NCI-H524 (cell line): ENCODE measurements around the gene PROM1.

ENCODE experiments used
- DNase-seq, 2 experiments: peaks; one replicate each; lab custom pipeline; 2025; lab: John Stamatoyannopoulos, UW

Gene PROM1, protein sequence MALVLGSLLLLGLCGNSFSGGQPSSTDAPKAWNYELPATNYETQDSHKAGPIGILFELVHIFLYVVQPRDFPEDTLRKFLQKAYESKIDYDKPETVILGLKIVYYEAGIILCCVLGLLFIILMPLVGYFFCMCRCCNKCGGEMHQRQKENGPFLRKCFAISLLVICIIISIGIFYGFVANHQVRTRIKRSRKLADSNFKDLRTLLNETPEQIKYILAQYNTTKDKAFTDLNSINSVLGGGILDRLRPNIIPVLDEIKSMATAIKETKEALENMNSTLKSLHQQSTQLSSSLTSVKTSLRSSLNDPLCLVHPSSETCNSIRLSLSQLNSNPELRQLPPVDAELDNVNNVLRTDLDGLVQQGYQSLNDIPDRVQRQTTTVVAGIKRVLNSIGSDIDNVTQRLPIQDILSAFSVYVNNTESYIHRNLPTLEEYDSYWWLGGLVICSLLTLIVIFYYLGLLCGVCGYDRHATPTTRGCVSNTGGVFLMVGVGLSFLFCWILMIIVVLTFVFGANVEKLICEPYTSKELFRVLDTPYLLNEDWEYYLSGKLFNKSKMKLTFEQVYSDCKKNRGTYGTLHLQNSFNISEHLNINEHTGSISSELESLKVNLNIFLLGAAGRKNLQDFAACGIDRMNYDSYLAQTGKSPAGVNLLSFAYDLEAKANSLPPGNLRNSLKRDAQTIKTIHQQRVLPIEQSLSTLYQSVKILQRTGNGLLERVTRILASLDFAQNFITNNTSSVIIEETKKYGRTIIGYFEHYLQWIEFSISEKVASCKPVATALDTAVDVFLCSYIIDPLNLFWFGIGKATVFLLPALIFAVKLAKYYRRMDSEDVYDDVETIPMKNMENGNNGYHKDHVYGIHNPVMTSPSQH

DNA sequence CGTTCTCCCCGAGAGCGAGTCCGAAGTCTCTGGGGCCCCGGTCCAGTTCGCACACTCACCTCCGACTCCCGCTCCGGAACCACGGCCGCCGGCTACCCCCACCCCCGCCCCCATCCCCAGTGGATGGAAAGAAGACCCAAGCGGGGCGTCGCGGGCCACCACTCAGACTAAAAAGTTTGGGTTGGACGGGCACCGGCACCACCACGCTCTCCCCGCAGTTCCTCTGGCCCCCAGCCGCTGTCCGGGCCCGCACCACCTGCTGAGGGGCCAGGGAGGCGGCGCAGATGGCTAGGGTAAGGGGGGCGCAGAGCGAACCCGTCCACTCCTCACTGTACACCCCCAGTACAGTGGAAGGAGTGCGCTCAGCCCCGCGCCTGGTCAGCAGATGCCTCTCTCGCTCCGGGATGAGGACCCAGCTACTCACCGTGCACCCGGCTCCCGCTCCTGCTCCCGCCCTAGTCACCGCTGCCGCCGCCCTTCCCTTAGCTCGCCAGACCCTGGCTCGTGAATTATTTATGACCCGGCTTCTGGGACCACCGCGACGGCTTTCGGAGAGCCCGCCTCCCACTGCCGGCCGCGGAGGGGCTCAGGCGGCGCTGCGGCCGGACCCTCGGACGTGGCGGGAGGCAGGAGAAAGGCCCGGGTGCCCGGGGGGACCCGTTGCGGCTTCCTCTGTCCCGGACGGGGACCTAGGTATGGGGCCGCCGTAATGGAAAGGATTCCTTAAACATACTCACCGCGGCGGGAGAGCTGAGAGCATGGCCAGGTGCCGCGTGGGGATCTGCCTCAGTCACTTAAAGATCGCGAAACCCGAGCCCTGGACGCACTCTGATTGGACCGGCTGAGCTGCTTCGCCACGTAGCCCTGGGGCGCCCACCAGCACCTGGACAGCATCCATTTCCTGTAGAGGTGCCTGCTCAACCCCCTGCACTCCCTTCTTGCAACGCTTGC, at the start of gene PROM1:
Gene PROM1 (minus strand): TSS at position 783 of the 951 bp plus-strand sequence. CDS start 8,117 bp downstream, outside the sequence.
- peak in 1 of 2 experiments; percentile 35 for DNase-seq

DNA sequence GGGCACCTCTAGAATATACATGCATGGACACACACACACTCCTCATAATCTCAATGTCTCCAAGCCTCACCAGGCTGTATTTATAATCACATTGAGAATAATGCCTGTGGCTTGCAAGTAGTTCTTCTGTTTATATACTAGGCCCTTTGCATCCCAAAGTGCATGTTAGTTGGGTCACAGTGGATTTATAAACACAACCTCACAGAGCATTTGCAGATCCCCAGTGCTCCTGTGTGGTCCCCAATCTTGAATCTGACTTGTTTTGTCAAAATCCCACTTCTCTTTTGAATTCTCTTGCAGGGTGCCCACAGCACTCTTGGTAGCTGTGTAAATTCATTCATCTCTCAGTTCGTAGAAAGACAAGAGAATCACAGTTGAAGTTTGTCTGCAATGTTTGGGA, 49.6 kb upstream of the PROM1 start:
- no peak for DNase-seq

DNA sequence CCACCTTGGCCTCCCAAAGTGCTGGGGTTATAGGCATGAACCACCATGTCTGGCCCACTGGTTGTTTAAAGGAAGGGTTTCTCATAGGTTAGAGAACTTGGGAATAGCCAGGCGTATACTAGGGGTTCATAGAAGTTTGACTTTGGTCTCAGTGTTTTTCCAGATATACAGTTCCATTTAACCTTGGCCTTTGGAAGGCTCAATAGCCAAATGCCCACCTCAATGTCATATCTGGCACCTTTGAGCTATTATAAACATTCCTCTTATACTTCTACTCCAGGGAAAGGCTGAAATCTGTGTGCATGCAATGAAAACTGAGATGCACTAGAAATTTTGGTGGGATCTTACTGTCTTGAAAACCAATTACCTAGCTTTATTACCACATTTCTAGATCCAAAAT, 47.5 kb upstream of the PROM1 start:
- no peak for DNase-seq

DNA sequence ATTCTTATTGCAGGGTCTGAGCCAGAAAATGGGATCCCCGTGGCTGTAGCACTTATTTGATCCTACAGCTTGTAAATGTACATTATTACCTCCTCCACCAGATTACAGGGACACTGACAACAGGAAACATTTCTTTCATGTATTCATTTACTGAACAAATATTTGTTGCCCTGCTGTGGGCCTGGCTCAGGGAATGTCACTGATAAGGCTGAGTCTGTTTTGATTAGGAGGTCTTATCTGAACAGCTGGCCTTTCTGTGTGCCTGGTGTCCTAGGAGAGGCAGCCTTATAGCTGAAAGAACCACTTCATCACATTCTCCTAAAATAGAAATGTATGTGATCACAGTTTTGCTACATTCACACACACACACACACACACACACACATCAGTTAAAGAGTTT, 45.5 kb upstream of the PROM1 start:
- DNase-seq, result no peak

DNA sequence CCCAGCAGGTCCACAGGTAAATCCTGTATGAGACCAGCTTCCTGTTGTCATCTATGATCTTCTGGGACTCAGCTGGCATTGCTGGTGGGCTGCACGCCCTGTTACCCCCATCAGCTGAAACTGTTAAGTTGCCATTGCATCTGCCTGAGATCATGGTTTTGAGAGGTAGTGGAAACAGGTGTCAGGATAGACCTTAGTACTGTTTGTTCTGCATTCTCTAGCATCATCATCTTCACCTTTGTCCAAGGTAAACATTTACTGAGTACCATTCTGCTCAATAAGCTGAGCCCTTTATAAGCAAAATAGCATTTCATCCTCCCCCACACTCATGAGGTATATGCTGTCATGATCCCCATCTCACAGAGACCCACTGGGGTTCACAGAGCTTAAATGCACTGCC, 42.9 kb upstream of the PROM1 start:
- no peak for DNase-seq

DNA sequence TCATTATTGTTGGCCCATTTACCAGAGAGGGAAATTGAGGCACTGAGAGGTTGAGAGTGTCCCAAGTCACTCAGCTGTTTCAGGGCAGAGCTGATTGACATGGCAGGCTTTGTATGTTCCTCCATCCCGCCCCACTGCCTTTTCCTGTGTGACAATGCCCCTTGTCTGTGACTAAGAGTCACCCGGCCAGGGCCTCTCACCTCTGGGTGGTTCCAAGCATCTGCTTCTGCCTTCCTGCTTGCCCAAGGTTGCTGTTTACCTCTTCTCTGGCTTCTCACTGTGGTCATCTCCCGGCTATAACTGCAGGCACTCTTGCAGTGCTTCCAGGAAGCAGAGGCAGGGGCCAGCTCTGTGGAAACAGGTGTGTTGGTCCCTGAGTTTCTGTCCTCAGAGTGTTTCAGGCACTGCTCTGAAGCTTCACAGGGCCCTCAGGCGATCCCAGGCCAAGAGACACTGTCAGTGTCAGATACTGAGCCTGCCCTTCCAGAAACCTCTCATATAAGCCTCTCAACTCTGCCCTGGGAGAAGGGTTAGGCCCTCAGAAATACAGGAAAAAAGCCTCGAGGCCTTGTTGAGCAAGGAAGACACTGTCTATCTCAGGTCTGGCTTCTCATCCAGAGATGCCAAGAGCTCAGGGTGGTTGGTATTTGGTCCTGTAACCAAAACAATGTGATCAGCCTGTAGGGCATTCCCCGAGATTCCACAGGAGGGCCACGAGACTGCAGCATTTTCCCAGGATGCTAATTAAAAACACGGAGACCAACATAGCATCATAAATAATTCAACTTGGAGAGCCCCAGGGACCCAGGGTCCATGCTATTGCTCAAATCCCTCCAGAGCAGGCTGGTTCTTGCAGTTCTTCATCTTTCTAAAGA, 42.0 kb upstream of the PROM1 start:
- no peak for DNase-seq

DNA sequence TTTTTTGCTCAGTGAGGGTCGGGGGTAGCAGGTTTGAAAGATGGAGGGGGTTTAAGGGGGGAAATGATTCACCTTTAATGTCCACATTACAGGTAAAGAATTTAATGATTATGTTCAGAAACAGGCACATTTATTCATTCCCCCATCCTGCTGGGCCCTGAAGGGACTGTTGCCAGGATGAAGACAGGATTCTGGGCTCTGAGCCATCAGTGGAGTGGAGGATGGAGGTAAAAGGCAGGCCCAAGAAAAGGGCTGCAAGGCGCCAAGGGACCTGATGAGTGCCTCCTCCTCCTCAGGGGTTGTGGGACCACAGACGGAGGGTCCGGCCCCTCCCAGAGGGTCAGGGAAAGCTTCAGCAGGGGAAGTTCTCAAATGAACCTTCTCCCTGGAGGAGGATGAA, 40.4 kb upstream of the PROM1 start:
- no peak for DNase-seq

DNA sequence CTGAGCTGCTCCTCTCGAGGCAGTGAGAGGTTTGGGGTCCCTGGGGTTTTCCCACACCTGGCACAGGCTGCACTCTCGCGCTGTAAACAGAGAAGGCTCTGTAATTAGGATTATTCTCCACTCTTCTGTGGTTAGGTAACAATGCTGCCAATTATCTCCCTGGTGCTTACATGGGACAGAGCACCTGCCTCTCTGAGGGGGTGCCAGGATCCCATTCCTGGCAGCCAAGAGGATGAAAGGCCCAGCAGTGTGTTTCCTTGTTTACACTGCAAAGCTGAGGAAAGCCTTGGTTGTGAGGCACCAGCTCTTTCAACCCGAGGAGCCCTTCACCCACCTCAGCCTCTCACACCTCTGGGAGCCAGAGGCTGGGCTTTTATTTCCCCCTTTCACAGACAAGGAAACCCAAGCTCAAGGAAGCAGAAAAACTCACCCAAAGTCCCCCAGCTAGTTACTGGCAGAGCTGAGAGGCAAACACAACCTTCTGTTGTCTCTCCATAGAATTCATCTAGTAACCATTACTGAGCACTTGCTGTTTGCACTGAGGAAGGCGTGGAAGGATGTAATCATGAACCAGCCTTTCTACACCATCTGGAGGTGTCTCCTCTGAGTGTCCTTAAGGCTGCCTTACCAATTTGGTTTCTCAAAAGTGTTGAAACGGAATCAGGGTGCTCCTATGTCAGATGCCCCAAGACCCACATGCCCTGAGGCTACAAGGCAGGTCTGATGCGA, 39.7 kb upstream of the PROM1 start:
- DNase-seq, result peak; percentile 60 to 75

DNA sequence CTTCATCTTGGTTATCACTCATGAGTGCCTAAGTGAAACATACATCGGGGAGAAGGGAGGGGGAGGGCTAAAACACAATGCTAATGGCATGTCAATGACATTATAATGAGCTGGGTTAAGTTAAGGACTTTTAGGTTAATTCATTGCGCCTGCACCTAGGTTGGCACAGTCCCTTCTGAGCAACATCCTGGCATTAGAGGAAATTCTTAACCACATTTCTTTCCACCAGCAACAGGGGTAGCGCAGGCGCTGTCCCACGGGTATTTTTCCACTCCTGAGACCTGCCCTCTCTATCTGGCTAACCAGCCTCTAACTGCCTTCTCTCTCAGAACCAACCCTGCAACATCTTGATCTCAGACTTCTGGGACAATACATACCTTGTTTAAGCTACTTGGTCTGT, 39.0 kb upstream of the PROM1 start:
- no peak for DNase-seq

DNA sequence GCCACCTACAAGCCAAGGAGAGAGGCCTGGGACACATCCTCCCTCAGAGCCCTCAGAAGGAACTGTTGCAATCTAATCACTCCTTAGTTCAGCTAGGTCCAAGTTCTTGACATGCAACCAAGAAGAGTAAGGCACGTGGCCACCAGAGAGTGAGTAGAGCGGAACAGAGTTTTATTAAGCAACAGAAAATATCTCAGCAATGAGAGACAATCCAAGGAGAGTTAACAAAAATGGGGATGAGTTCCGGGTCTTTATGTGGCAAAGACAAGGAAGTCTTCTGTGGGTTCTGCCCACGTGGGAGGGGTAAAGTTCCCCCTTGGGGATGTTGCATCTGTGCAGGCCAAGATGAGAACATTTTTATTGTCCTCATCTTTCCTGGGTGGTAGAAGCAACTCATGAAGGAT, 38.5 kb upstream of the PROM1 start:
- DNase-seq, result no peak

DNA sequence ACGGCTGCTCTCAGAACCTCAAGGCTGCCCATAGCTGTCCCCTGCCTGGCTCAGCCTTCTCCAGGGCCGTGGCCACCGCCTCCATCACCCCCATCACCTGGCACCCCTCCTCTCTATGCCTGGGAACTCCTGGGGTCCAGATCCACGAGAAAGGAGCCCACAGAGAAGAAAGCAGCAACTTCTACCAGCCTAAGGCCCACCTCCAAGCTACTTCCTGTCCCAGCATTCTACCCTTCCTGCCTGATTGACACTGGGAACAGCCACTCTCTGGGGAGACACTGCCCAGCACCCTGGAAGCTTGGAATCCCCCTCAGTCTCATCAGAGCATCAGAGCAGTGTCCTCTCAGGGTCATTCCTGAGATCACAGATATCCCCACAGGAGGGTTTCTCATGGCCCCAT, 36.9 kb upstream of the PROM1 start:
- no peak for DNase-seq

DNA sequence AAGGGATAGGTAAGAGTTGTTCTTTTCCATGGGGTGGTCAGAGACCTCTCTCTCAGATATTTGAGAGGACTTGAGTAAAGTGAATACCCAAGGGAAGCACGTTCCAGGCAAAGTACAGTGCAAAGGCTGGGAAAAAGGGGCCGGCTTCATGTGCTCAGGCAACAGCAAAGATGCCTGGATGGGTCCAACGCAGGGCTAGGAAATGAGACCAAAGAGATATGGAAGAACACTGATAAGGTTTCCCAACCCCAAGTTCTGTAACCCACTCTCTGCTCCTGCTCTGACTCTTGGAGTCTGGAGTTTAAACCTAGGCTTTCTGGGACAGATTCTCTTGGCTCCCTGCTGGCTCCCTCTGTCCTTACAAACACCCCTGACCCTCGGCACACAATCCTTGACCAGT, 36.2 kb upstream of the PROM1 start:
- no peak for DNase-seq

DNA sequence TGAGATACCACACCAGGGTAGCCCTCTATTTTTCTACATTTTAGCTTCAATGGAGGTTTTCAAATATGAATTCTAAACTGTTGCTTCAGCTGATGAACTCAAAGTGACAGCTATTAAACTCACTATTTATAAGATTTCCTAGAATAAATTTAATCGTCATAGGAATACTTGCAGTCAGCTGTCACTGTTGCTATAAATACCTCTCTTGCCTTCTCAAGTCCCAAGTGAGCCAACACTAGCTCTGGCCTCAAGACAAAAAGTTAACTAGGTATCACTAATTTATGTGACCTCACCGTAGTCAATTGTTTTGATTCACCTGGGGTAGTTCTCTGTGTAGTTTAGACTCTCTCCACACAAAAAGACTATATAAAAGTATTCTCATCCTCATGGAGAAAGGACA, 34.3 kb upstream of the PROM1 start:
- no peak for DNase-seq

DNA sequence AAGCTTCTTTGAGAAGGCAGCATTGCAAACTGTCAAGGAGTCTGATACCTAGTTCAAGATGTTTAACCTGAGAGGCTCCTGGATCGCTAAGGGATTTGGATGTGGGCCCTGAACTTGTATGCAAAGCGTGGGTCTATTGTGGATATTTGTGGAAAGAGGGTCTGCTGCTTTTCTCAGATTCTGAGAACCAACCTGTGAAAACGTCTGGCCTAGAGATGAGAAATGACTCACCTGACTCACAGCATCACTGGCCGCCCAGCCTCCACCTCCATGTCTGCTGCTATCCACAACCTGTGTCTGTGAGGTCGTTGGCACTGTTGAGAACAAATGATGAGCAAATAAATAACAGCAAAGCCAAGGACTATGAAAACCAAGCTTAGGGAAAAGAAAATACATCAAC, 33.3 kb upstream of the PROM1 start:
- no peak for DNase-seq

DNA sequence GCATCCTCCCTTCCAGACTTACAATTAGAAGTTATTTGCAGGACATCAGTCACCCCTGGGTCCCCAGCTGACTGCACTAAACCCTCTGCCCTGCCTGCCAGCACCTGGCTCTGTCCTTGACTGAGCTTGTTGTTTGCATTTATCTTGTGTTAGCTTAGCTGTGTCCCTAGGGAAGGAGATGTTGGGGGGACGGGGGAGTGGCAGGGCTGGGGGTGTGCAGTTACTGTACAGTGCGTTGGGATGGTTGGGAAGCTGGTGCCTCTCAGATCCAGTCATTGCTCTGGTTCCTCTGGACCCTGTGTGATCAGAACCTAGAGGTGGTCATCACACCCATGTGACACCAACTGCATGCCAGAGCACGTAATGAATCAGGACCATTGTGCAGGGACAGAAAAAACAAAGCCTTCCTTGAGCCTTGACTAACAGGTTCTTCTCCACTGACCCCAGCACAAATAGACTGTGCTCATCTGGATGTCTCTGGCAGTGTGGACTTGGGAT, 32.7 kb upstream of the PROM1 start:
- DNase-seq, result no peak

DNA sequence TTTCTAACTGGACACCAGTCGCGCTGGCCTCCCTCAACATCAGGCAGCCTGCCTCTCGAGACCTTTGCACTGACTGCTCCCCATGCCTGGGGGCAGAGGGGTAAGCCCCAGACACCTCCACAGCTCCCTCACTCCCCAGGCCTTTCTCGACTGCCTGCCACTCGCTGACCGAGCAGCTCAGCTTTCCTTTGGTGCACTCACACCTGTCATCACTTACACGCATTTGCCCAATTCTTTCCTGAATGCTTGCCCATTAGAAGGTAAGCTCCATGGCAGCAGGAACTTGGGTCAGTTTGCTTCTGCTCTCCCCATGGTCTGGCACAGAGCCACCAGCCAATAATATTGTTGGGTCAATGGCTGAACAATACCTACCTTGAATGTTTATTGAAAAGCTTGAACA, 32.2 kb upstream of the PROM1 start:
- DNase-seq, result no peak

DNA sequence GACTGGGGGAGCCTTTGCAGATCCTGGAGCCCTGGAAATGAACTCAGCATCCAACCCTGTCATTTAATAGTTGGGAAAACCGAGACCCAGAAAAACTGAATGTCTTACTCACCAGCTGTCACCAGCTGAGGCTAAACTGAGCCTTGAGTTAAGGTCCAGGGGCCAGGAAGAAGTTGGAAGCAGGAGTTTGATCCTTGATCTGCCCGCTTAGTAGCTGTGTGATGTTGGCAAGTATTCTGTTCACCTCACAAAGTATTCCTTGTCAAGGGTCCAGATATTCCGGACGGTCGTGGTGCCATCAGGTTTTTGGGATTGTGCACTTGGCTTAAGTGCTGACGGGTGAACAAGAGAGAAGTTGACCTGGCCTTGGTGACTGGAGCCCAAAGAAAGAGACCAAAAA, 30.7 kb upstream of the PROM1 start:
- no peak for DNase-seq

DNA sequence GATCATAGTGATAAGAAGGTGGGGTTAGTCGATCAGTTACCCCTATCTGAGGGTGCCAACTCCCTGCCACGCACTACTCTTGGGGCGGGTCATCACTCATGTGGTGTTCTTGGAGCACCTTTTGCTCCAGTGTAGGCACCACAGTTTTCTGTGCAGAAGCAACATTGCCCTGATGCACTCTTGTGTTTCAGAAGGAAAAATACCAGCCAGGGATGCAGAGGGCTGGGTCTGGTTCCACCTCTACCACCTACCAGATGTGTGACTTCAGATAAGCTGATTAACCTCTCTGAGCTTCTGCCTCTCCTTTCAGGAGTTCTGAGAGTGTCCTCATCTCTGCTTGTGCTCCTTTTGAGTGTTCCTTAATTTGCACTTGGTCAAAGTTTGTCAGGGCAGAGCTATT, 29.9 kb upstream of the PROM1 start:
- DNase-seq, result no peak

DNA sequence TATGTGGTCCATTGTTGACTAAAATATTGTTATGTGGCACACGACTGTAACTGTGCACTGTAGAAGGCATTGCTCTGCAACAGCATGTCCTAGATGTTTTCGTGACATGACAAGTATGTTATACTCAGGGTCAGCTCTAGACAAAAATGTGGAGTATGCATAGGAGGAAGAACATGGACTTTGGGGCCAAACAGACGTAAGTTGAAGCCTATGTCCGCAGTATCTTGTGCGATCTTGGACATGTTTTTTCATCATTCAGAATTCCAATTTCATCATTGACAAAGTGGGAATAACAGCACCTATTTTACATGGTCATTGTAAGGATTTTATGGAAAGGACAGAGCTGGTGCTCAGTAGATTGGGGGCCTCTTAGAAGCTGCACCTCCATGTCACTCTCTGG, 27.7 kb upstream of the PROM1 start:
- no peak for DNase-seq

DNA sequence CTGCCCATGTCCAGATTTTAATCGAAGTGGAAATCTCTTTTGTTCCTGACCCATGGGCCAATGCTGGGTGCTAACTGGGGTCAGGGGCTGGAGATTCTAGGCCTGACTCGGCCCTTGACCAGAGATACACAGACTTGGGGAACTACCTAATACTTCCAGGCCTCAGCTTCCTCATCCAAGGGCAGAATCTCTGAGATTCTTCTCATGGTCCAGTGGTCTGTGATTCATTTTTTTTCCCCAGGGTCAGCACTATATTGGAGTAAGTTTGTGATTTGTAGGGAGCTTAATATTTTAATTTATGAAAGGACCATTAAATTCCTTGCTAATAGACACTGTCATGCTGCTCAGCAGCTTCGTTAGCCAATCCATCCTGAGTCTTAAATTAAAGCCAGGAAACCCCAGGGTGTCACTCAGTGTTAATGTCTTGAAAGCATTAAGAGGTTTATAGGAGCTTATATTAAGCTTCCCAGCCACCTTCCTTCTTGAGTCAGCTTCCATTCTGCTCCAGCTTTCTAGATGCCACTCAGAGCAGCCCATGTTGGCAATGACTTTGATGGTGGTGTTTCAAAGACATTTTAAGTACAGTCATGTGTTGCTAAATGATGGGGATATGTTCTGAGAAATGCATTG, 27.0 kb upstream of the PROM1 start:
- DNase-seq, result no peak
